ENCODE measurements around the gene DAB1.

Gene DAB1

DNA sequence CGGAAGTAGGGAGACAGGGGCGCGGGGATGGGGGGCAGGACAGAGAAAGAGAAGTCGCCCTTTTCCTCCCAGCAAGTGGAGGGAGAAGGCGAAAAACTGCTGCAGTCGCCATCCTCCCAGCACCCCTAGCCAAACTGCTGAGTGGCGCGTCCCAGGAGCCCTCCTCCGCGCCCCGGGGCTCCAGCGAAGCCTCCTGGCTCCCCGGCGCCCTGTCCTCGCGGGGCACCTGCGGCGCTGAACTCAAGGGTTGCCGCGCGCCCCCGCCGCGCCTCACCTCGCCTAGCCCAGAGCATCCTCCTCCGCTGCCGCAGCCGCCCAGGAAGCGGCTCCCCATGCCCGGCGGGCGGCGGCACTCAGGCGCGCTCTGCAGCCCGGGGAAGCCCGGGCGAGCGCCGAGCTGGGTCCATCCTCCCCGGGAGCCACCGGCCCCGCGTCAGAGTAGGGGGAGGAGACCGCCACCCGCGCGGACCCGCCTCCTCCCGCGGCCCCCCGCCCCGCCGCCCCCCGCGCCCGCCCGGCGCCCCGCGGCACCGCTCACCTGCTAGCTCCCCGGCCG, at the start of gene DAB1:
Gene DAB1, minus strand, starts transcription at position 405 of the 556 bp plus-strand sequence. CDS start 133,030 bp downstream, outside the sequence.
- DNase-seq, result peak in 1 of 2 donors; percentile 1

DNA sequence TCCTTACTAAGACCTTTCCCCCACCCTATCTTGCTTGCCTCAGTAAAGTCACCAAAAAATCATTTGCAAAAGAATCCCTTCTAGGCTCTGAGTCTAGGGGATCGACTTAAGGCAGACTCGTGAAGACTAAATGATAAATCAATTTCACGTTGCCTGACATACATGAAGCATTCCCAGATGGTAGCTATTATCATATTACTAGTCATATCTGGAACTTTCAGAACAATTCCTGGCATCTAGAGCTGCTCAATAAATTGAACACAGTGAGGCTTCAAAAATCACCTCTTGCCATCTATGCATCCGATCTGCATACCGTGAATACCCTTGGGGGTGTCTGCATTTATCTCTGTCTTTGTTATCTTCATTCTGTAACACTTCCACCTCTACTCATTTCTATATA, 49.6 kb upstream of the DAB1 start:
- no peak for DNase-seq

DNA sequence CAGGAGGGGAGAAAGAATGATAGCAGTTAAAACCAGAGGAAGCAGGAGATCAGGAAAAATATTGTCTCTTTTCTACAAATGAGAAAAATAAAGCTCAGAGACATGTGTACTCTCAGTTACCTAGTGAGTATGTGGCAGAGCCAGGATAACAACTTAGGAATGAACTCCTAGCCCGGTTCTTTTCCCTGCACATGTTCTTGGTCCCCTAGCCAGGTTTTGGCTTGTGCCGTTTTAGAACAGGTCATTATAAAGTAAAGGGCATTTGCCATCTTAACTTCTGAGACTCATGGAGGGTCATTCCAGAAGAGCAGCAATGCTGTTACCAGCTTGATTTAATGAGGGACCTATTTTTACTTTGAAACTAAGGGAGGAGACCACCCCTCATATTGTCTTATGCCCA, 48.1 kb upstream of the DAB1 start:
- no peak for DNase-seq

DNA sequence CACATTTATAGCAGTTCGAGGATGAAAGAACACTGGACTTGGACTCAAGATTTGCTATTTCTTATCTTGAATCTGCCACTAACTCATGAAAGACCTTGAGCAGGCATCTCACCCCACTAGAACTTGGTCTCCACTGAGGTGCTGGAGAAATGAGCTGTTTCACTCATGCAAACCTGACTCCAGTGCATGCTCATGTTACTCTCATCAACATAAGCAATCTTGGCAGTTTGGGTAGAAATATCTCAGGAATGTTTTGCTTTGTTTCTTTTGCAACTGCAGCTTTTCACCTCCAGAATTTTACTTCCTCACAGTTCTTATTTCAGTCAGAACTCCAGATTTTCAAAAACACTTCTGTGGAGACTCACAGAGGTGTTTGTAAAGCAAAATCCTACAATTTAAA, 46.2 kb upstream of the DAB1 start:
- DNase-seq, result no peak

DNA sequence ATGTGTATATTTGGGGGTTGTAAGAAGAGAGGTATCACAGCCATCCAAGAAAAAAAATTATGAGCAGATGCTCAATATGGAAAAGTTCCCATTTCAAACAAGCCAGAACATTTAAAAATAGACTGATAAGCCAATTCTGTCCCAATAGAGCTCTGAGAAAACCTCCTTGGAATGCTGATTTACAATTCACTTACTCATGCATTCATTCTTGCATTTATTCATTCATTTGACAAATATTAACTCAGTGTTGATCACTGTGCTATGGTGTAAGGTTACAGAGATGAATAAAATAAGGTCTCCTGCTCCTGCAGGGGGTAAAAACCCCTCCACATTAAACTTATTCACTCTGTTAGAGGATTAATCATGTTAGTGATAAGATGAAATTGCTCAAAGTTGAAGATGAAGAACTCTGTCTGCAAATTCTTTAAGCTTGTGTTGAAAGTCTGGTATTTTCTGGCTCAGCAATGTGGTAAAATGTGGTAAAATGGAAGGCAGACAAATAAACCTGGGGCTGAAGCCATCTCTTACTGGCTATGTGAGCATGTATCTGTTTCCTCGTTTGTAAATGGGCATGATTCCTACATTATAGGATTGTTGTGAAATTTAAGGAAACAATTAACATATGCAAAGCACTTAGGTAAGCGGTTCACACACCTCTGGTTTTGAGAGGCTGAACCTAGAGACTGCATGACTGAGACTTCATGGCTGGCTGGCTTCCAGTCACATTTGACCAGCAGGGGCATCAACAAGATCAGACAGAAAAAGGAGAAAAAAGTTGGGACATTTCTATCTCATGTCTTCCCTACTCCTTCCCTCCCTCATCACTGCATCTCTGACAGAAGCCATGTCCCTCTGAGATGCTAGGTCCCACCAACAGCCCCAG, 45.0 kb upstream of the DAB1 start:
- DNase-seq, result no peak

DNA sequence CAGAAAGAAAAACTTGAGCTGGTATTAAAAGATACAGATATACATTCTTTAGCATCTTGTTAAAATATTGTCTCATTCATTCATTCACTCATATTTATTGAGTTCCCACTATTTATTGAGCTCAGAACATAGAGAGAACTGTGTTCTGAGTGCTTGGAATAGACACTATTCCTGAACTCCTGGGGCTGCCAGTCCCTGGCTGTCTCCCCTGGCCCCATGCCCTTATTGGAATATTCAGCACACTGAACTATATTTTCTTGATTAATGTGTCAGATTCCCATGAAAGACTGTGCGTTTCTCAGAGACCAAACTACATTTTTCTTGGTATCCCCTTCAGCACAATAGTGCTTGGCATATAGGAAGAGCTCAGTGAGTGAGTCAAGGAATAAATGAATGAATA, 44.0 kb upstream of the DAB1 start:
- DNase-seq, result no peak

DNA sequence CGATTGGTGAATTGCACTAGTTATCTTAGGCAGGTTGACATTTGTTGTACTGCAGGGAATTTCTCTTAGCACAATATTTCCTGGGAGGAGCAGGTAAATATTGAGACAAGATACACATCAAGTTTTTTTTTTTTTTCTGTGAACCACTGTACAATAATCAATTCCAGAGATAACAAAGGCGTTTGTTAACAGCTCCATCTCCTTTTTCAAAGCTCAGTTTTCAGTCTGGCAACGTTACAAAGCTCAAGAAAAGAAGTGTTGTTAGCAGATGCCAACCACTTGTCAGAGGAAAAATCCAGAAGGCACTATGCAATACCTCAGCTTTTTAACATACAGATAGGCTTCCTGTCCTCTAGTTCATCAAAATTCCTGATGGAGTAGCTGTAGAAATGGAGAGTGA, 40.9 kb upstream of the DAB1 start:
- DNase-seq, result no peak

DNA sequence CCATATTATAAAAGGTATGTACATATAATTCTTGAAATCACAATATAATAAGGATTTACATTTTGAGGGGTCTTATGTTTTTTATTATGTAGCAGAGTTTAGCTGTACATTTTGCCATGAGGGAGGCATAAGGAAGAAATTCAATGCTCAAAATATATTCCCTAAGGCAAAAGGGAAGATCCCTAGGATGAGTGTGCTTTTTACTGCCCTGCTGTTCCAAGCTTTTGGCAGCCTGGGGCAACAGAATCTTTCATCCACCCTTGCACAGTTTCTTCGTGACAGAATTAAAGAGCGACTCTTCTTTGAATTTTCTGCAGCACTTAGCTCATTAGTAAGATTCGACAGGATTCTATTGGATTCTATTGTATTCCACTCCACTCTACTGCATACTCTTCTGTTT, 39.5 kb upstream of the DAB1 start:
- no peak for DNase-seq

DNA sequence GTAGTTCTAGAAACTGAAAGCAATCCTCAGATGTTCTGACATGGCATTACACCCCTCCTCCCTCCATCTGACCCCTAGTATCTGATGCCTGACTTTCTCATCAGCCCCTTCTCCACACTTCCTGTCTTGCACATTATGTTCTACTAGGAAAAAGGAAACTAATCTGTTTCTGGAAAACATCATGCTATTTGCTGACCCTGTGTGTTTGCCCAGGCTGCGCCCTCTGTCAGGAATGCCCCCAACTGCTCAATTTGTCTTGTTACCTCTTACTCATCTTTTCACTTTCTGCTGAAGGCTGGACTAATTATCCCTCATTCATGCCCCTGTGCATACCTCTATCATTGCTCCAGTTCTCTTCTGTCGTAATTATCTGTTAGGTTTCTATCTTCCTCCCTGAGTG, 37.5 kb upstream of the DAB1 start:
- DNase-seq, result no peak

DNA sequence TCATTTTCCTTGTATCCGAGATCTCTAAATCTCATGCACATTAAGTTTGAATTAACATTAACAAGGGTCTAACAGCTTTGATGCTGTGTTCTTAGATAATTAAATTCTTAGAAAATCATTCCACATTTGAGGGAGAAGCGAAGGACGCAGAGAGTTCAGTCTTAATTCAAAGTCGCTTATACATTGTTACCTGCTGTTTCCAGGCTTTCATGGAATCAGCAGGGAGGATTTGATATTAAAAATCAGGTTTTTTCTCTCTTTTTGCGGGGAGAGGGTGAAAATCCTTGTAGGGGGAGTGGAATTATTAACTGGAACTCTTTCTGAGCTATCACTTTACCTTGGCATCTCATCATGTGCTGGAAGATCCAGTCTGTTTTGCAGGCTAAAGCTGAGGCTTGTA, 27.7 kb upstream of the DAB1 start:
- no peak for DNase-seq

DNA sequence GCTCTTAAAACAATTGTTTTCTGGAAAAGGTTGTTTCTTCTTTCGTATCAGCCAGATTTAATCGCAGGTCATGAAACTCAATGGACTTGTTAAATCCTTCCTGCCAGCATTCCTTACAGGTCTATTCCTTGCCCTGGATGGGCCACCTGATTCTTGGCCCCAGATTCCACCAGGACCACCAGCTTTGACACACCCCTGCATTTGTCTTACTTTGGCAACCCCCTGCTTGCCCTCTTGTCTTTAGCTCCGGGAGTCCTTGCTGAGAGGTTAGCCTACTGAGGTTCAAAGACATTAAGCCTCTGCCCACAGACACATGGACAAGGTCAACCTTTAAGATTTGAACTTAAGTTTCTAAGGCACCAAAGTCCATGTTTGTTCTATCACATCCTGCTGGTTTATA, 27.1 kb upstream of the DAB1 start:
- DNase-seq, result no peak

DNA sequence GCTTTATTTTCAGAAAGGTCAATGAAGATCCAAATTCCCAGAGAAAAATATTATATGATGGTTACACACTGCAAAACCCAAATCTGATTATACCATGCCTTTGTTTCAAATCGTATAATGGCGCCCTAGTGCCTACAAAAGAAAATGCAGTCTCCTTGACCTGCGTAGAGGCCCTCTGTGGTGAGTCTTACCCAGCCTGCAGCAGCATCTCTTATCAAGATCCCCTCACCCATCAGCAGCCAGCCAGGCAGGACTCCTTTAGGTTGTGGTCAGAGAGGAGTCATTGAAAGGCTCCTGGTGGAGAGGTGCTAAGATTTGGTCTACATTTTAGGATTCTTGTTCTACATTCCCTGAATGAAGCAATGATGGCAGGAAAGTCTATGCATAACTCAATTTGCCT, 23.7 kb upstream of the DAB1 start:
- no peak for DNase-seq

DNA sequence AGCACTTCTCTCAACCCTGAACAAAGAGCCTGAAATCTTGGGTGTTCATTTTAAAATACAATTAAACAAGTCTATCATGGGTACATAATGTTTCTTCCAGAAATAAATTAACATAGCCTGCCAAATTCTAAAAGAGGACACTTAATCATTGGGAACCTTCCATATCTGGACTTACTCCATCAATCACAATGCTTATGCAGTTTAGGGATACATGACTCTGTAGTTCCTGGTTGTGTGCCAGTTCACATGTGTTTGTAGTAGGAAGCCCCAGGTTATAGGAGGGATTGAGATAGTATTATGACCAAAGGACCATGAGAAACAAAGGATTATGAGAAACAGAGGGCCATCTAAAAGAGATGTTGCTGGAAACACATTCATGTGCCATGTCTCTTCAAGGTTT, 19.1 kb upstream of the DAB1 start:
- DNase-seq, result no peak

DNA sequence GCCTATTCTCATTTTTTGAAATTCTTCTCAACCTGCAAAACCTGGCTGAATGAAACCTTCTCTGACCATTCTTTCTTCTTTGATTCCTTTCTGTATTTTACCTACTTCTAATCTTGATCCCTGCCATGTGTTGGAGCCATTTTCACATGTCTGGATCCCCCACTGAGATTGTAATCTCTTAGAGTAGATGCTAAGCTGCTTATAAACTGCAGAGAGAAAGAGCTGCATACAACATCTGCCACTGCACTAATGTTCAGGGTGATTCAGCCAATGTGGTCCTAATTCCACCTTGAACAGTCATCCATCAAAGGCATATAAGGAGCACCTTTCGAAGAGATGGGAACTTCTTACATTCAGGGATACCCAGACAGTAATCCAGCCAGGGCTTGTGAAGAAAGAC, 16.2 kb upstream of the DAB1 start:
- no peak for DNase-seq

DNA sequence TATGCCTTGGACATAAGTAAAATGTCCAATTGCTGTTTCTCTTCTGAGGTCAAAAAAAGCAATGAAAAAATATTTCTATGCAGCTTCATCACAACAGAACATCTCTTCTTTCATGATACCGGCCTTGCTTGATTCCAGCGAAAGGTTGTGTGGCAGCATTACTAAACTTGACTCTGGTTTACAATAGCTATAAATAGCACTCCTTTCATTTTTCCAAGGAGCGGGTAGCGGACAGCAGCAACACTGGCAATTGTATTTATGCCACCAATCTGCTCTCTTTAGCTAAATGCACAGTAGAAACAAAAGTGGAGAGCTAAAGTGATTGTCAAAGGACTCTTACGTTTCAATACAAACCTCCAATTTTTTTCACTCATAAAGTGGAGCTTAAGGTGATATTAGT, 7.5 kb upstream of the DAB1 start:
- no peak for DNase-seq

DNA sequence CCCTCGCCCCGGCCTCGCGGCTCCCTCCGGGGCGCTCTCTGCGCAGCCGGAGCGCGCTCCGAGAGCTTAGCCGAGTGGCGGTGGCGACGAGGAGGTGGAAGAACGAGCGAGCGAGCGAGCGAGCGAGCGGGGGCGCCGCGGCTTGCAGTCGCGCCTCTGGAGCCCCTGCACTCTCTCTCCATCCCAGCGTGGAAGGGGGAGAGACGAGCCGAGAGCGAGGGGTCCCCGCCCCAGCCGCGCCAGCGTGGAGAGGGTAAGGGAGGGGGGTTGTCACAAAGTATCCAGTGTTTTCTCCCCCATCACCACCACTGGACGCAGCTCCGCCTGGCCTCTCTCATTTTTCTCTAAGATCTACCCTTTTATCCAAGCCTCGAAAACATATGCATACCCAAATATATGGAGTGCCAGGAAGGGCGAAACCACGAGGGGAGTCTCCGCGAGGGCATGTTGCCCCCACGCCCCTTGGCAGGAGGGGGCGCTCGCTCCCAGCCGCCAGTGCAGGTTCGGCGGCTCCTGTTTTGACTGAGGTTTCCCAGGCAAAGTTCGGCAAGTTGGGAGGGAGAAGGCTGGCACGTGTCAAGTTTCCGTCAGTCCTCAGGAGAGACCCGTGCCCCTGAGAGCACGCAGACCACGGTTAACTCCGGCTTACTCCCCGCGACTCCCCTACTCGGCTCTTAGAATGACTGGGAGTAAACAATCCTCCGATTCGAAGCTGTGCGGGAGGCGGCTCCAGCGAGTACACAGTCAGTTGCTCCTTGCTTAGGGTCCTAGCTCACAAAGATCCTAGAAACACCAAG, 569 bp upstream of the DAB1 start:
- DNase-seq, result no peak

DNA sequence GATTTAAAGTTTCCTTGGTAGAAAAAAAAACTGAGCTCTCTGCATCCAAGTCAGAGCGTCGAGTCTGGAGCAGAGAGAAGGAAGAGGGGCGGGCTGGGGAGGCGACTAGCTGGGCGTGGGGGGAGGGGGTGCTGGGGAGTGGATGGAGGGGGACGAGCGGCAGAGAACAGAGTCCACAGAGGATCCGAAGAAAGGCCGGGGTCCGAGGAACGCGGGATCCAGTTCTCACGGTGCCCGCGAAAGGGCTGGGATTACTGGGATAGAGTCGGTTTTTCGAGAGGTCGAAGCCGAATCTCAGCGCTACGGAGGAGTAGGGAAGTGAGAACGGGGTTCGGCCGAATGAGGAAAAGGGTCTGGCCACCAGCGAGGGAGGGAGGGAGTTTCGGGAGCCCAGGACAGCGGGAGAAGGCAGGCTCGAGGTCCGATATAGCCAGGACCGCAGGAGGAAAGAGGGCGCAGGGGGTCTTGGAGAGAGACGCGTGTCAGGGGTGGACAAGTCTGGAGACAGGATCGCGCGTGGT, 665 bp downstream of the DAB1 start:
- no peak for DNase-seq

DNA sequence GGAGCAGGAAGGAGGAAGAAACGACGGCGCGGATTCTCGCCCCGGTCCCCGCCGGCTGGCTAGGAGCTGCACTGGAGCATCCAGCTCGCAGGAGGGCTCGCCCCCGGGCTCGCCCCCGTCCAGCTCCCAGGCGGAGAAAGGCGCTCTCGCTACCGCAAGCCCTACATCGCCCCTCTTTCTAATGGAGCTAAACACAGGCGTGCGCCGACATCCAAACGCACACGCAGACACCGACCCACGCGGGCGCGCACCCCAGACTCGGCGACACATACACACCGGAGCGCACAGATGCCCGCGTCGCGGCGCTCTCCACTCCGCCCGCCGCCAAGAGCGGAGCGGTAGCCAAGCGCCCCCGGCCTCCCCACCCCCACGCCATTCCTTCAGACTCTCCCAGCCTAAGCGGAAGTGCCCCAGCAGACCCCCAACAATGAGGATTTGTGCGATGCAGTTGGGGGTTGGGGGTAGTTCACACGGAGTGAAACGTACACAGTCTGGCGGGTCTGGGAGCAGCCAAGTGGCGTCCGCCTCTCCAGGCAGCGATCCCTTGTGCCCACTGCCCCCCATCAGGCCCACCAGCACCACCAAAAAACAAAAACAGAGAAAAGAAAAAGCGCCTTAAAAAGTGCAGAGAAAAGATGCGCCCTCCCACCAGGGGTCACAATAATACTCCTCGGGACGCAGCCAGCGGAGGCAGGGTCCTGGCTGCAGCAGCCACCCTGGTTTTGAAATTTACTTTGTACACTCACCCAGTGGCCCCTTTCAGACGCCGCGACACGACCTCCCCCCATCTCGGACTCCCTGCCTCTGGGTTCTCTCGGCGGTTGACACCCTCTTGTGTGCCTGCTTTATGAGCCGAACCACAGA, 1.4 kb downstream of the DAB1 start:
- DNase-seq, result no peak

DNA sequence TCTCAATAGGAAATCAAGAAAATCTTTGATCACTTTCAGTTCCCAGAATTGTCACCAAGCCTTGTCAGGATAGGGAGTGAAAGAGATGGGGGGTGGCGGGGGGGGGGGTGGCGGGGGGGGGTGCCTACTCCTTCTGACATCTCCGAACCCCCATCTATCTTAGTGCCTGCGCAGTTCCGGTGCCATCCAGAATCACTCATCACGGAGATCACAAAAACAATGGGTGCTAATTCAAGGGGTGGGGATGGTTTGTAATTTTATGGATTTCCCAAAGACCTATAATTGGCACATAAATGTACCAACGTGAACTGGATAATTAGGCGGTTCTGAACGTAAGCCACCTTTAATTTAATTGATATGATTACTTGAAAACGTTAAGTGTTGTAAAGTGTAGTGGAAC, 2.1 kb downstream of the DAB1 start:
- DNase-seq, result no peak

DNA sequence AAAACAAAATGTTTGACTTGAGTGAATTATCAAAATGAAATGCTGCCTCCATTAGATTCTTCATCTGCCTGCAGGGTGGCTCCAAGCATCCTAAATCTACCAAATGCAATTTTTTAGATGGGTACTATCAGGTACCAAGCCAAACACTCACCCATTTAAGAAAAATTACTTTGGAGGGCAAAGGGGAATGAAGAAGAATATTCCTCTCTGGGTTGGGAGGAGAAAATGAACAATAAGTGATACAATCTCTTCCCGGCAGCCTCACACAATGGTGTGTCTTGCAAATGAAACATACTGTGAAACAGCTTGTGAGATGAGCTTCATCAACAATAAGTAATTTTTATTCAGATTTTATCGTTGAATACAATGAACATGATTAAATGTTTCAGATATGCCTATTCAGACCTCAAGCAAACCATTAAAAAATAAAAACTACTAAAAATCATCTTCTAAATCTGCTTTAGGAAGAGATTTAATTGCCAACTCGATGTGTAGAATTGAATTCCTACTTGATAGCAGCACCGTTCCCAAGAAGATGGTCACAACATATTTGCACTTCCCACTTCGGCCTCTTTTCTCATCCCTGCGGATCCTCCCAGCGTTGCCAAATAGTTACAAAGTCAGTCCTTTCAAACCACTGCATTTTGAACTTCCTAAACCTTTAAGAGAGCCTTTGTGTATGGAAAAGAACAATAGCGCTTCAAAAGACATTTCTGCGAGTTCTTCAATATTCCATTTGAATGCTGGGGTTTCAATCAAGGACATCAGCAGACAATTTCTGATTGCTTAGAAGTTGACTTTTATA, 2.7 kb downstream of the DAB1 start:
- no peak for DNase-seq

DNA sequence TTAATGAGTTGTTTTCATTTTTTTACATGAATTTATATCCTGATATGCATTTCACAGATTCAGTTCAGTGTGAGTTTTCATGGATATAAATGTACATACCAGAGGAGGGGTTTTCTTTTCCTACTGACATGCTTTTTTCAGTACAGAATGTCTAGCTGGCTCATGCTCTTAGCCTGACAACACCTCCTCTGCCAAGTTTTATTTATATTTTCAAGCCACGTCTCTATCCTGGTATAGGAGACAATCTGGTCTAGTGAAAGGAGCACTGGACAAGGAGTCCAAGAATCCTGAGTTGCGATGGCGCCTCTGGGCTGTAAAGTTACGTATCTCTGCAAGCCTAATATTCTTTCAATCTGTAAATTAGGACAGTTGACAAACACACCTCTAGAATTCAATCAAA, 4.9 kb downstream of the DAB1 start:
- DNase-seq, result no peak

DNA sequence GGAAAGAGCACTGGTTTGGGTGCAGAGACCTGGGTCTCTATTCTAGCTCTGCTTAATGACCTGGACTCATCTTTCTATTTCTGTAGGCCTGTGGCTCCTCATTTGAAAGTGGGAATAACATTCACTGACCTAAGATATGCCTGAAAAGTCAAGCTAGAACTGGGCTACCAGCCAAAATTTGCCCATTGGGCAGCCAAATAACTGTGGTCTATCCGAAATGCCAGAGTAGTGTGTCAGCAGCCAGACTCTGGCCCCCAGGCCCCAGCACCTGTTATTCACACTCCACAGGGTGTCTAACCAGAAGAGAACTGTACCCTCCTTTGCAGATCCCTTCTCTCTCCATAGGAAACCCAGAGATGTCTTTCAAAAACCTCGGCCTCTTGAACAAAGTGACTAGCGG, 12.6 kb downstream of the DAB1 start:
- no peak for DNase-seq
